ENCODE results near the gene PPP1R2B.

The PPP1R2B gene

GRCh38 chr5:156850206-156850751 is at the start of gene PPP1R2B:
PPP1R2B (plus strand) TSS chr5:156850295; CDS start chr5:156850563, 268 bp downstream.
- Histone ChIP-seq H3K9ac (ENCODE audit: low read depth, low read length) (no peak within 1 kb of the TSS), H3K4me3 (ENCODE audit: low read depth in 1 of 2, low read length in 2 of 2) (no peak within 1 kb of the TSS), H3K4me1 (ENCODE audit: insufficient read depth, low read length) (no peaks in the 10 kb centered on the region), H3K27me3 (ENCODE audit: insufficient read depth, low read length, poor library complexity) (no peaks in the 10 kb centered on the region), H3K9me3 (ENCODE audit: insufficient read depth, low read length, severe bottlenecking) (no peaks in the 10 kb centered on the region), H3K4me2 (ENCODE audit: insufficient read depth, low read length) (no peak within 1 kb of the TSS), H2AFZ (ENCODE audit: low read depth, low read length) (no peak within 1 kb of the TSS), H3K79me2 (ENCODE audit: insufficient read depth, low read length) (no peaks in the 10 kb centered on the region), H3K27ac (ENCODE audit: low read length) (no peak within 1 kb of the TSS), H4K20me1 (ENCODE audit: insufficient read depth, low read length) (no peaks in the 10 kb centered on the region), H3K36me3 (ENCODE audit: insufficient read depth, low read length) (no peaks in the 10 kb centered on the region)
- TF ChIP-seq EZH2 (IDR thresholded peaks at IDR 0.05; ENCODE audit: borderline replicate concordance, low read depth, low read length, severe bottlenecking): no peak
- TF ChIP-seq, protein P1, sequence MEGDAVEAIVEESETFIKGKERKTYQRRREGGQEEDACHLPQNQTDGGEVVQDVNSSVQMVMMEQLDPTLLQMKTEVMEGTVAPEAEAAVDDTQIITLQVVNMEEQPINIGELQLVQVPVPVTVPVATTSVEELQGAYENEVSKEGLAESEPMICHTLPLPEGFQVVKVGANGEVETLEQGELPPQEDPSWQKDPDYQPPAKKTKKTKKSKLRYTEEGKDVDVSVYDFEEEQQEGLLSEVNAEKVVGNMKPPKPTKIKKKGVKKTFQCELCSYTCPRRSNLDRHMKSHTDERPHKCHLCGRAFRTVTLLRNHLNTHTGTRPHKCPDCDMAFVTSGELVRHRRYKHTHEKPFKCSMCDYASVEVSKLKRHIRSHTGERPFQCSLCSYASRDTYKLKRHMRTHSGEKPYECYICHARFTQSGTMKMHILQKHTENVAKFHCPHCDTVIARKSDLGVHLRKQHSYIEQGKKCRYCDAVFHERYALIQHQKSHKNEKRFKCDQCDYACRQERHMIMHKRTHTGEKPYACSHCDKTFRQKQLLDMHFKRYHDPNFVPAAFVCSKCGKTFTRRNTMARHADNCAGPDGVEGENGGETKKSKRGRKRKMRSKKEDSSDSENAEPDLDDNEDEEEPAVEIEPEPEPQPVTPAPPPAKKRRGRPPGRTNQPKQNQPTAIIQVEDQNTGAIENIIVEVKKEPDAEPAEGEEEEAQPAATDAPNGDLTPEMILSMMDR (IDR thresholded peaks at IDR 0.05; ENCODE audit: borderline replicate concordance, extremely low read depth, low read length, poor library complexity, severe bottlenecking): no peak
- DNase-seq (no peak), ATAC-seq (ENCODE audit: insufficient read depth, low read depth) (no peak)

- Histone ChIP-seq H3K9ac (ENCODE audit: low read depth, low read length) (no peak overlapping the region), H3K4me2 (ENCODE audit: insufficient read depth, low read length) (no peak overlapping the region), H3K27me3 (ENCODE audit: insufficient read depth, low read length, poor library complexity) (peaks cover 30% of the 10 kb centered on the region), H3K27ac (ENCODE audit: low read length) (no peak overlapping the region), H3K4me1 (ENCODE audit: insufficient read depth, low read length) (no peaks in the 10 kb centered on the region), H4K20me1 (ENCODE audit: insufficient read depth, low read length) (no peaks in the 10 kb centered on the region), H2AFZ (ENCODE audit: low read depth, low read length) (no peak overlapping the region), H3K4me3 (ENCODE audit: low read depth in 1 of 2, low read length in 2 of 2) (no peak overlapping the region), H3K9me3 (ENCODE audit: insufficient read depth, low read length, severe bottlenecking) (no peaks in the 10 kb centered on the region), H3K36me3 (ENCODE audit: insufficient read depth, low read length) (no peaks in the 10 kb centered on the region), H3K79me2 (ENCODE audit: insufficient read depth, low read length) (no peaks in the 10 kb centered on the region)
- DNase-seq: no peak
- no peak for ATAC-seq (ENCODE audit: insufficient read depth, low read depth)
- TF ChIP-seq EZH2 (IDR thresholded peaks at IDR 0.05; ENCODE audit: borderline replicate concordance, low read depth, low read length, severe bottlenecking): no peak
- TF ChIP-seq, protein P1 (IDR thresholded peaks at IDR 0.05; ENCODE audit: borderline replicate concordance, extremely low read depth, low read length, poor library complexity, severe bottlenecking): no peak
Measured at GRCh38 chr5:156800929-156801328, 49.2 kb upstream of the PPP1R2B start.

DNA sequence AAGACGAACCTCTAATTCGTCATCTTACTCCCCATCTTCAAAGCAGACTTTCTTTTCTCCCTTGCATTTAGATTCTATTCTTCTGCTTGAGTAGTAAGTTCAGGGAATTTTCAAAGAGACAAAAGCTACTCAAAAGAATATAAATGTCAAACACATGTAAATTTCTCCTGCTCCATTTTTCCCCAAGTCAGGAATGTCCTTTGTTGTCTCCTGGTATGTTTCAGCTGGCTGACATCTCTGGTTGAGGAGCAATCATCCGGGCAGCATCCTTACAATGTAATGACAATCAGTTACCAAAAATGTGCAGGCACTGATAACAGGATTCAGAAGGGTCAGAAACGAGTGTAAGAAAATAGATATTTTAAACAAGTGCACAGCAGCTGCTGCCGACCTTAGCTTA is 47.6 kb upstream of the PPP1R2B start:
- no peak overlapping the region for H3K4me3 ChIP-seq (ENCODE audit: low read depth in 1 of 2, low read length in 2 of 2)
- H3K4me2 ChIP-seq (ENCODE audit: insufficient read depth, low read length): no peak overlapping the region
- H3K9me3 ChIP-seq (ENCODE audit: insufficient read depth, low read length, severe bottlenecking): no peaks in the 10 kb centered on the region
- H3K36me3 ChIP-seq (ENCODE audit: insufficient read depth, low read length): no peaks in the 10 kb centered on the region
- H3K9ac ChIP-seq (ENCODE audit: low read depth, low read length): no peak overlapping the region
- no peaks in the 10 kb centered on the region for H4K20me1 ChIP-seq (ENCODE audit: insufficient read depth, low read length)
- H3K79me2 ChIP-seq (ENCODE audit: insufficient read depth, low read length): no peaks in the 10 kb centered on the region
- DNase-seq: no peak
- no peak overlapping the region for H2AFZ ChIP-seq (ENCODE audit: low read depth, low read length)
- no peaks in the 10 kb centered on the region for H3K4me1 ChIP-seq (ENCODE audit: insufficient read depth, low read length)
- ATAC-seq (ENCODE audit: insufficient read depth, low read depth): no peak
- TF ChIP-seq, protein P1 (IDR thresholded peaks at IDR 0.05; ENCODE audit: borderline replicate concordance, extremely low read depth, low read length, poor library complexity, severe bottlenecking): no peak
- no peak for TF ChIP-seq EZH2 (IDR thresholded peaks at IDR 0.05; ENCODE audit: borderline replicate concordance, low read depth, low read length, severe bottlenecking)
- peaks cover 23% of the 10 kb centered on the region for H3K27me3 ChIP-seq (ENCODE audit: insufficient read depth, low read length, poor library complexity)
- no peak overlapping the region for H3K27ac ChIP-seq (ENCODE audit: low read length)
